ENCODE measurements around the gene SNX8.

Gene SNX8

GRCh38 chr7:2222516-2222915, 91.7 kb downstream of the SNX8 start:
- no peak overlapping the region for H3K27ac ChIP-seq
- TF ChIP-seq CTCF (conservative IDR thresholded peaks at IDR 0.05): no peak

GRCh38 chr7:2220954-2221353, 93.3 kb downstream of the SNX8 start:
- TF ChIP-seq CTCF (conservative IDR thresholded peaks at IDR 0.05): no peak

GRCh38 chr7:2220506-2220905, 93.7 kb downstream of the SNX8 start:
- no peak overlapping the region for H3K27ac ChIP-seq
- no peak for TF ChIP-seq CTCF (conservative IDR thresholded peaks at IDR 0.05)

More at GRCh38 chr7:2220954-2221353, 93.3 kb downstream of the SNX8 start:
- no peak overlapping the region for H3K27ac ChIP-seq

- H3K27ac ChIP-seq: no peak overlapping the region
- no peak for TF ChIP-seq CTCF (conservative IDR thresholded peaks at IDR 0.05)
These were observed 94.2 kb downstream of the SNX8 start for GRCh38 chr7:2220030-2220429.

- no peak for TF ChIP-seq CTCF (conservative IDR thresholded peaks at IDR 0.05)
- no peak overlapping the region for H3K27ac ChIP-seq
These were observed 94.6 kb downstream of the SNX8 start for GRCh38 chr7:2219606-2220005.

GRCh38 chr7:2219136-2219535, 95.1 kb downstream of the SNX8 start:
- no peak for TF ChIP-seq CTCF (conservative IDR thresholded peaks at IDR 0.05)
- no peak overlapping the region for H3K27ac ChIP-seq

GRCh38 chr7:2218444-2218785, 95.8 kb downstream of the SNX8 start:
- no peak overlapping the region for H3K27ac ChIP-seq

More at GRCh38 chr7:2218444-2218785, 95.8 kb downstream of the SNX8 start:
- no peak for TF ChIP-seq CTCF (conservative IDR thresholded peaks at IDR 0.05)
